ENCODE results near the gene SH3BP2.

DNA sequence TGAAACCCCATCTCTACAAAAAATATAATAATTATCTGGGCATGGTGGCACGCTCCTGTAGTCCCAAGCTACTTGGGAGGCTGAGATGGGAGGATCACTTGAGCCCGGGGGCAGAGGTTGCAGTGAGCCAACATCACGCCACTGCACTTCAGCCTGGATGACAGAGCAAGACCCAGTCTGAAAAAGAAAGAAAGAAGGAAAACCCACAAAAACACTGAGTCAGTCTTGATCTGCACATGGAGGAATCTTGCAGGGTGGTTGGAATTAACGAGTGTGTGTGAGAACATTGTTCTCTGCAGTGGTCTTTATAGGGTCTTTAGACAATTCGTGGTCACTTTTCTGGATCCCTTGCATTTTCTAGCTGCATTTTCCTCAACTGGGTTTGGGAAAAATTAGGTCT is 74.0 kb downstream of the SH3BP2 start:
- TF ChIP-seq, protein P1, sequence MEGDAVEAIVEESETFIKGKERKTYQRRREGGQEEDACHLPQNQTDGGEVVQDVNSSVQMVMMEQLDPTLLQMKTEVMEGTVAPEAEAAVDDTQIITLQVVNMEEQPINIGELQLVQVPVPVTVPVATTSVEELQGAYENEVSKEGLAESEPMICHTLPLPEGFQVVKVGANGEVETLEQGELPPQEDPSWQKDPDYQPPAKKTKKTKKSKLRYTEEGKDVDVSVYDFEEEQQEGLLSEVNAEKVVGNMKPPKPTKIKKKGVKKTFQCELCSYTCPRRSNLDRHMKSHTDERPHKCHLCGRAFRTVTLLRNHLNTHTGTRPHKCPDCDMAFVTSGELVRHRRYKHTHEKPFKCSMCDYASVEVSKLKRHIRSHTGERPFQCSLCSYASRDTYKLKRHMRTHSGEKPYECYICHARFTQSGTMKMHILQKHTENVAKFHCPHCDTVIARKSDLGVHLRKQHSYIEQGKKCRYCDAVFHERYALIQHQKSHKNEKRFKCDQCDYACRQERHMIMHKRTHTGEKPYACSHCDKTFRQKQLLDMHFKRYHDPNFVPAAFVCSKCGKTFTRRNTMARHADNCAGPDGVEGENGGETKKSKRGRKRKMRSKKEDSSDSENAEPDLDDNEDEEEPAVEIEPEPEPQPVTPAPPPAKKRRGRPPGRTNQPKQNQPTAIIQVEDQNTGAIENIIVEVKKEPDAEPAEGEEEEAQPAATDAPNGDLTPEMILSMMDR (IDR thresholded peaks at IDR 0.05), result no peak
- no peak for TF ChIP-seq POLR2A (IDR thresholded peaks at IDR 0.05)
- TF ChIP-seq POLR2AphosphoS5 (IDR thresholded peaks at IDR 0.05), result no peak

Measured in prostate gland (tissue), 2 donors.